Measurements from ENCODE around the gene TOMT. TPM values are rescaled to one million over a fixed set of nuclear protein-coding genes. Genes with fewer than 3 reads are reported as not detected.

TOMT gene
- total and polyA plus RNA-seq, 2 of the 4 experiments (the other 2 are of a cell fraction) = not detected

GRCh38 chr11:72102946-72103753, 2.6 kb upstream of the TOMT start, which contains the start of gene LAMTOR1 (continued):
- TF ChIP-seq MAZ (IDR thresholded peaks at IDR 0.05; ENCODE audit: borderline replicate concordance, low read depth, low read length) = peak; percentile 90

- no peaks in the 10 kb centered on the region; the same call in 1 of the 2 replicates for H4K20me1 ChIP-seq (ENCODE audit: insufficient read depth, low read length)
- peak overlapping the region; percentile 94 for H4K5ac ChIP-seq (ENCODE audit: low read depth, low read length)
- intact Hi-C loops (cut with micrococcal nuclease) = loop anchor here (1.0 to 5.0 kb wide), 3 partner anchors 79 to 331 kb away; partner anchors contain the start of gene CLPB
- dilution Hi-C loops (cut with HindIII; ENCODE audit: low sequenced_read_pairs, unreplicated experiment) = no loop called here
- peak overlapping the region; percentile 75 for H2BK5ac ChIP-seq (ENCODE audit: low read depth, low read length, poor library complexity, severe bottlenecking)
- peaks cover 14% of the 10 kb centered on the region for H3K36me3 ChIP-seq (ENCODE audit: control insufficient read depth, insufficient read depth, low read length)
- BruUV-seq (replicated peaks) = no TSS peak
- peaks cover 10% of the 10 kb centered on the region for H3K4me1 ChIP-seq (ENCODE audit: control insufficient read depth, insufficient read depth, low read length)
- DNase-seq (no peak), ATAC-seq (ENCODE audit: low read depth) (no peak)
- peak overlapping the region; percentile 99 for H3K14ac ChIP-seq (replicated peaks; ENCODE audit: low read depth, low read length)
- peak overlapping the region; percentile 99 for H2AK9ac ChIP-seq (replicated peaks; ENCODE audit: low read depth, low read length, poor library complexity)
- H3K56ac ChIP-seq (ENCODE audit: extremely low read depth, insufficient read depth, low read length) = peak overlapping the region; percentile 45
- in situ Hi-C loops (cut with MboI; ENCODE audit: low sequenced_read_pairs) = no loop called here
- peak overlapping the region; percentile 36; the same call in 1 of the 2 replicates for H2BK20ac ChIP-seq (ENCODE audit: low read depth, low read length)
- peak overlapping the region; percentile 77 to 100 for H4K8ac ChIP-seq (ENCODE audit: low read depth in 2 of 2, low read length in 2 of 2)
- H2AK5ac ChIP-seq (ENCODE audit: low read depth, low read length) = peak overlapping the region; percentile 96
- peak overlapping the region; percentile 95 for H2AFZ ChIP-seq (replicated peaks; ENCODE audit: low read length, poor library complexity)
- H3K4me3 ChIP-seq (ENCODE audit: insufficient read depth, low read depth, low read length) = peak overlapping the region; percentile 26
- peak overlapping the region; percentile 14; the same call in 1 of the 2 replicates for H3K18ac ChIP-seq (ENCODE audit: low read depth, low read length)
- peak overlapping the region; percentile 65; the same call in 1 of the 2 replicates for H3K23ac ChIP-seq (ENCODE audit: low read depth, low read length)
- POLR2A ChIA-PET (ENCODE audit: unreplicated experiment) = no interaction called here
- H3K27me3 ChIP-seq (ENCODE audit: control insufficient read depth, insufficient read depth, low read length) = no peaks in the 10 kb centered on the region
- WGBS, 2 experiments (ENCODE audit: extremely low coverage in 2 of 2, insufficient read length in 1 of 2) = 70% methylated on average over 2 of the region's 11 CpGs; no CpG with 5 or more reads in 1 of the 2 experiments
- TF ChIP-seq ELK1 (IDR thresholded peaks at IDR 0.05; ENCODE audit: borderline replicate concordance, low read depth, low read length) (no peak), FOS (IDR thresholded peaks at IDR 0.05; ENCODE audit: low read depth, low read length) (no peak), USF2 (IDR thresholded peaks at IDR 0.05; ENCODE audit: low read depth, low read length) (no peak), RAD21 (IDR thresholded peaks at IDR 0.05; ENCODE audit: low read length) (no peak), RCOR1 (IDR thresholded peaks at IDR 0.05; ENCODE audit: insufficient replicate concordance, low read length) (no peak)
- H3K4me2 ChIP-seq (ENCODE audit: low read depth, low read length) = peak overlapping the region; percentile 63
- H2BK120ac ChIP-seq (ENCODE audit: low read depth, low read length) = peak overlapping the region; percentile 74
- peaks cover 39% of the 10 kb centered on the region for H3K9me1 ChIP-seq (ENCODE audit: insufficient read depth, low read length)
- H2BK15ac ChIP-seq (ENCODE audit: low read depth, low read length) = peak overlapping the region; percentile 37; the same call in 1 of the 3 replicates
- no peaks in the 10 kb centered on the region for H3K9me3 ChIP-seq (ENCODE audit: control insufficient read depth, insufficient read depth, low read length)
- peaks cover 34 to 50% of the 10 kb centered on the region in 2 experiments for H3K79me1 ChIP-seq (ENCODE audit: low read depth in 1 of 2, low read length in 2 of 2)
- H4K91ac ChIP-seq (ENCODE audit: insufficient read depth, low read depth, low read length) = peak overlapping the region; percentile 83
- peak overlapping the region; percentile 17; the same call in 1 of the 2 replicates for H3K9ac ChIP-seq (ENCODE audit: low read depth, low read length)
- peak overlapping the region; percentile 59 for H3K27ac ChIP-seq (ENCODE audit: insufficient read depth, low read length)
- CTCF ChIA-PET = interaction anchor here (0.6 kb wide), 1 partner anchor 70 kb away, joined by 3 read pairs; no protein-coding TSS in a partner anchor
- H3K4ac ChIP-seq (ENCODE audit: low read depth, low read length) = peak overlapping the region; percentile 98
These were observed 2.0 kb upstream of the TOMT start for GRCh38 chr11:72103754-72104167.

All from IMR-90 (cell line).